SK-N-MC (cell line): ENCODE results near the gene AGPAT3.
"Not testable (repeated sequence)": the region's sequence is repeated elsewhere in the genome, so short reads cannot be mapped to it uniquely, and the experiment has no call there.

Source experiments
- EZH2 ChIP-seq: fragments of 200-600 bp; sonication (generic); IDR thresholded peaks from one replicate; pipeline ENCODE4 v1.6.1; 2017; ENCODE audit warnings: antibody characterized with exemption
- FOXP2 ChIP-seq: optimal IDR thresholded peaks from 2 replicates; pipeline ENCODE3; 2011; ENCODE audit warnings: mild to moderate bottlenecking, moderate library complexity; ENCODE audit not compliant: insufficient read depth; ENCODE audit errors: extremely low read length, control extremely low read depth
- POLR2AphosphoS5 ChIP-seq: IDR thresholded peaks from 2 replicates; pipeline ENCODE4 v1.6.1; 2012; ENCODE audit warnings: mild to moderate bottlenecking, low read depth, low read length, borderline replicate concordance

GRCh38 chr21:43822166-43822565 is 42.9 kb upstream of the AGPAT3 start:
- TF ChIP-seq POLR2AphosphoS5, EZH2, FOXP2: not testable (repeated sequence)
